Head of caudate nucleus (tissue), 42 donors: ENCODE data around the gene MKS1.

Source experiments
- DNase-seq, 42 donors: peaks; one replicate each; pipeline versions ENCODE4 v3.0.0 to v3.0.0-alpha.2; 2020 to 2021; ENCODE audit warnings: mixed read lengths in 7 of 42
- intact Hi-C: fragments of 100-400 bp; cut with DNase I; formaldehyde crosslinking; loops from one replicate; pipeline ENCODE4 v1.15.0; 2022

The MKS1 gene

GRCh38 chr17:58208344-58208743 is 10.7 kb downstream of the MKS1 start:
- intact Hi-C loops = no loop called here
- DNase-seq = no peak

GRCh38 chr17:58207451-58207850 is 11.6 kb downstream of the MKS1 start:
- intact Hi-C loops = no loop called here

GRCh38 chr17:58205936-58206335 is 13.1 kb downstream of the MKS1 start:
- intact Hi-C loops = no loop called here

More at GRCh38 chr17:58207451-58207850, 11.6 kb downstream of the MKS1 start:
- no peak for DNase-seq

GRCh38 chr17:58204796-58205195 is 14.3 kb downstream of the MKS1 start:
- intact Hi-C loops = no loop called here
- no peak for DNase-seq

More at GRCh38 chr17:58205936-58206335, 13.1 kb downstream of the MKS1 start:
- DNase-seq = no peak

GRCh38 chr17:58202859-58203258 is 16.2 kb downstream of the MKS1 start:
- DNase-seq = no peak
- intact Hi-C loops = no loop called here

- intact Hi-C loops = no loop called here
- peak in 41 of 42 donors; percentile 11 to 74 (median 48) for DNase-seq
Observed at GRCh38 chr17:58200024-58200633, 18.9 kb downstream of the MKS1 start.

GRCh38 chr17:58196610-58197009 is 22.4 kb downstream of the MKS1 start:
- intact Hi-C loops = no loop called here
- DNase-seq = no peak

- DNase-seq = no peak
- intact Hi-C loops = no loop called here
Observed at GRCh38 chr17:58195518-58196123, 23.4 kb downstream of the MKS1 start.

- intact Hi-C loops = no loop called here
- DNase-seq = no peak
Observed at GRCh38 chr17:58193641-58194255, 25.3 kb downstream of the MKS1 start.

GRCh38 chr17:58192612-58193011 is 26.4 kb downstream of the MKS1 start, which contains the start of gene EPX:
TSS of gene EPX (plus strand) at chr17:58192726. CDS start at chr17:58192847, 121 bp downstream.
- intact Hi-C loops = no loop called here
- DNase-seq = no peak

GRCh38 chr17:58191241-58191896 is 27.7 kb downstream of the MKS1 start:
- intact Hi-C loops = no loop called here
- DNase-seq = no peak

GRCh38 chr17:58189436-58190146 is 29.5 kb downstream of the MKS1 start:
- DNase-seq = peak in 2 of 42 donors; percentile 22 to 42
- intact Hi-C loops = no loop called here

- intact Hi-C loops = no loop called here
- DNase-seq = no peak
Observed at GRCh38 chr17:58187675-58188074, 31.4 kb downstream of the MKS1 start.

- intact Hi-C loops = no loop called here
- DNase-seq = no peak
Observed at GRCh38 chr17:58187063-58187462, 32.0 kb downstream of the MKS1 start.

GRCh38 chr17:58186591-58186990 is 32.5 kb downstream of the MKS1 start:
- intact Hi-C loops = no loop called here
- DNase-seq = no peak

- intact Hi-C loops = no loop called here
- DNase-seq = peak in 1 of 42 donors; percentile 18
Observed at GRCh38 chr17:58184986-58185761, 33.9 kb downstream of the MKS1 start.

GRCh38 chr17:58184308-58184985 is 34.6 kb downstream of the MKS1 start:
- intact Hi-C loops = no loop called here
- peak in 1 of 42 donors; percentile 12 for DNase-seq

GRCh38 chr17:58183514-58183913 is 35.5 kb downstream of the MKS1 start:
- peak in 1 of 42 donors; percentile 22 for DNase-seq
- intact Hi-C loops = no loop called here
